ENCODE measurements around the gene VCL. TPM values are rescaled to one million over a fixed set of nuclear protein-coding genes. Genes with fewer than 3 reads are reported as not detected.

The VCL gene
- total and polyA plus RNA-seq, 4 donors, result 4.3 to 37.8 (median 17.3) TPM

DNA sequence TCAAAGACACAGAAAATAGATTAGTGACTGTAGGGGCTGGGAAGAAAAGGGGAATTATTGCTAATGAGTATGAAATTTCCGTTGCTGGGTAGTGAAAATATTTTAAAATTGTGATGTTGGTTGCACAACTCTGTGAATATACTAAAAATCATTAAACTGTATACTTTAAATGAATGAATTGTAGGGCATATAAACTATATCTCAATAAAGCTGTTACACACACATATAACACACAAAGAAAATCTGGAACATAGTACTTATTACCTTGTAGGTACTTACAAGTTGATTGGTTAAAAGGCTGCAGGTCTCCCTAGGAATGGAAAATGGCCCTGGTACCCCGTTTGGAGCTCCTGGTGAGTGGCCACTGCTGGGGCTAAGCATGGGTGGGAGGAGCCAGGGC is 27.1 kb upstream of the VCL start (continued):
- TF ChIP-seq, protein P1, sequence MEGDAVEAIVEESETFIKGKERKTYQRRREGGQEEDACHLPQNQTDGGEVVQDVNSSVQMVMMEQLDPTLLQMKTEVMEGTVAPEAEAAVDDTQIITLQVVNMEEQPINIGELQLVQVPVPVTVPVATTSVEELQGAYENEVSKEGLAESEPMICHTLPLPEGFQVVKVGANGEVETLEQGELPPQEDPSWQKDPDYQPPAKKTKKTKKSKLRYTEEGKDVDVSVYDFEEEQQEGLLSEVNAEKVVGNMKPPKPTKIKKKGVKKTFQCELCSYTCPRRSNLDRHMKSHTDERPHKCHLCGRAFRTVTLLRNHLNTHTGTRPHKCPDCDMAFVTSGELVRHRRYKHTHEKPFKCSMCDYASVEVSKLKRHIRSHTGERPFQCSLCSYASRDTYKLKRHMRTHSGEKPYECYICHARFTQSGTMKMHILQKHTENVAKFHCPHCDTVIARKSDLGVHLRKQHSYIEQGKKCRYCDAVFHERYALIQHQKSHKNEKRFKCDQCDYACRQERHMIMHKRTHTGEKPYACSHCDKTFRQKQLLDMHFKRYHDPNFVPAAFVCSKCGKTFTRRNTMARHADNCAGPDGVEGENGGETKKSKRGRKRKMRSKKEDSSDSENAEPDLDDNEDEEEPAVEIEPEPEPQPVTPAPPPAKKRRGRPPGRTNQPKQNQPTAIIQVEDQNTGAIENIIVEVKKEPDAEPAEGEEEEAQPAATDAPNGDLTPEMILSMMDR (IDR thresholded peaks at IDR 0.05; ENCODE audit: low read depth, low read length, missing input control), result no peak

DNA sequence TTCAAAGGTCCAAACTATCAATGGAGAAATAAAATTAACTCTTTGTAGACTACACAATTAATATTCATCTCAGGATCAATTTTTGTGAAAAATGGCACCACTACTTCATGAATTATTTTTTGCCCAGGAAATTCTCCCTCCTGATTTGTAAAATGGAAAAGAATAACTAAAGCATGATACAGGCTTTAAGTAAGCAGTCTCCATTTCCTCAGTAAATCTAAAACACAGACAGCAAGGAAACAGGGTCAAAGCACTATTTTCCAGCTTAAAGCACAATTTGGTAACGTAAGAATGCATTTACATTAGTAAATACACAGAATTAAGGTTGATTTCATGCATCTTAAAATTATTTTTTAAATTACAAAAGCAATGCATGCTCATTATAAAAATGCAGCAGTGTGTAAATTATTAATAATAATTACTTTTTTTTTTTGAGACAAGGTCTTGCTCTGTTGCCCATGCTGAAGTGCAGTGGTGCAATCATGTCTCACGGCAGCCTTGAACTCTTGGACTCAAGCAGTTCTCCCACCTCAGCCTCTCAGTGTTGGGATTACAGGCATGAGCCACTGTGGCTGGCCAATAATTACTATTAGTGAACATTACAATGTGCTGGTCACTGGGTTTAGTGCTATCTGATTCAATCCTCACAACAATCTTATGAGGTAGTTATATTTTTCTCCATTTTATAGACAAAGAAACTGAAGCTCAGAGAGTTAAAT is 26.1 kb upstream of the VCL start:
- Histone ChIP-seq H3K27ac (ENCODE audit: low read depth in 1 of 2, low read length in 2 of 2) (no peak overlapping the region), H3K4me1 (ENCODE audit: control insufficient read depth in 4 of 4, insufficient read depth in 4 of 4, low read length in 3 of 4) (no peaks in the 10 kb centered on the region), H3K27me3 (ENCODE audit: control insufficient read depth in 4 of 4, insufficient read depth in 4 of 4, low read length in 3 of 4) (no peaks in the 10 kb centered on the region), H3K9ac (ENCODE audit: low read depth in 1 of 2, low read length in 2 of 2) (no peak overlapping the region), H3K36me3 (ENCODE audit: control insufficient read depth in 4 of 4, insufficient read depth in 3 of 4, low read depth in 1 of 4, low read length in 3 of 4) (no peaks in the 10 kb centered on the region), H3K9me3 (ENCODE audit: control insufficient read depth in 4 of 4, low read length in 3 of 4) (no peaks in the 10 kb centered on the region), H3K4me3 (ENCODE audit: low read depth in 1 of 3, low read length in 3 of 3) (no peak overlapping the region)
- no peak for DNase-seq (ENCODE audit: low spot score)
- WGBS, result 80% methylated on average over 2 of the region's 2 CpGs
- TF ChIP-seq GABPA (IDR thresholded peaks at IDR 0.05 in 1 of 2, conservative IDR thresholded peaks at IDR 0.05 in 1 of 2), result no peak
- no peak for TF ChIP-seq JUND (IDR thresholded peaks at IDR 0.05)
- TF ChIP-seq RAD21 (IDR thresholded peaks at IDR 0.05), result no peak
- TF ChIP-seq, protein P2, sequence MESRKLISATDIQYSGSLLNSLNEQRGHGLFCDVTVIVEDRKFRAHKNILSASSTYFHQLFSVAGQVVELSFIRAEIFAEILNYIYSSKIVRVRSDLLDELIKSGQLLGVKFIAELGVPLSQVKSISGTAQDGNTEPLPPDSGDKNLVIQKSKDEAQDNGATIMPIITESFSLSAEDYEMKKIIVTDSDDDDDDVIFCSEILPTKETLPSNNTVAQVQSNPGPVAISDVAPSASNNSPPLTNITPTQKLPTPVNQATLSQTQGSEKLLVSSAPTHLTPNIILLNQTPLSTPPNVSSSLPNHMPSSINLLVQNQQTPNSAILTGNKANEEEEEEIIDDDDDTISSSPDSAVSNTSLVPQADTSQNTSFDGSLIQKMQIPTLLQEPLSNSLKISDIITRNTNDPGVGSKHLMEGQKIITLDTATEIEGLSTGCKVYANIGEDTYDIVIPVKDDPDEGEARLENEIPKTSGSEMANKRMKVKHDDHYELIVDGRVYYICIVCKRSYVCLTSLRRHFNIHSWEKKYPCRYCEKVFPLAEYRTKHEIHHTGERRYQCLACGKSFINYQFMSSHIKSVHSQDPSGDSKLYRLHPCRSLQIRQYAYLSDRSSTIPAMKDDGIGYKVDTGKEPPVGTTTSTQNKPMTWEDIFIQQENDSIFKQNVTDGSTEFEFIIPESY (IDR thresholded peaks at IDR 0.05), result no peak
- TF ChIP-seq, protein P3, sequence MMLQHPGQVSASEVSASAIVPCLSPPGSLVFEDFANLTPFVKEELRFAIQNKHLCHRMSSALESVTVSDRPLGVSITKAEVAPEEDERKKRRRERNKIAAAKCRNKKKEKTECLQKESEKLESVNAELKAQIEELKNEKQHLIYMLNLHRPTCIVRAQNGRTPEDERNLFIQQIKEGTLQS (IDR thresholded peaks at IDR 0.05), result no peak
- TF ChIP-seq FOXA1 (IDR thresholded peaks at IDR 0.05), result no peak
- TF ChIP-seq FOXA2 (IDR thresholded peaks at IDR 0.05), result no peak
- TF ChIP-seq HNF4G (IDR thresholded peaks at IDR 0.05), result no peak
- TF ChIP-seq TAF1 (conservative IDR thresholded peaks at IDR 0.05), result no peak
- no peak for TF ChIP-seq SP1 (IDR thresholded peaks at IDR 0.05)
- TF ChIP-seq, protein P4, sequence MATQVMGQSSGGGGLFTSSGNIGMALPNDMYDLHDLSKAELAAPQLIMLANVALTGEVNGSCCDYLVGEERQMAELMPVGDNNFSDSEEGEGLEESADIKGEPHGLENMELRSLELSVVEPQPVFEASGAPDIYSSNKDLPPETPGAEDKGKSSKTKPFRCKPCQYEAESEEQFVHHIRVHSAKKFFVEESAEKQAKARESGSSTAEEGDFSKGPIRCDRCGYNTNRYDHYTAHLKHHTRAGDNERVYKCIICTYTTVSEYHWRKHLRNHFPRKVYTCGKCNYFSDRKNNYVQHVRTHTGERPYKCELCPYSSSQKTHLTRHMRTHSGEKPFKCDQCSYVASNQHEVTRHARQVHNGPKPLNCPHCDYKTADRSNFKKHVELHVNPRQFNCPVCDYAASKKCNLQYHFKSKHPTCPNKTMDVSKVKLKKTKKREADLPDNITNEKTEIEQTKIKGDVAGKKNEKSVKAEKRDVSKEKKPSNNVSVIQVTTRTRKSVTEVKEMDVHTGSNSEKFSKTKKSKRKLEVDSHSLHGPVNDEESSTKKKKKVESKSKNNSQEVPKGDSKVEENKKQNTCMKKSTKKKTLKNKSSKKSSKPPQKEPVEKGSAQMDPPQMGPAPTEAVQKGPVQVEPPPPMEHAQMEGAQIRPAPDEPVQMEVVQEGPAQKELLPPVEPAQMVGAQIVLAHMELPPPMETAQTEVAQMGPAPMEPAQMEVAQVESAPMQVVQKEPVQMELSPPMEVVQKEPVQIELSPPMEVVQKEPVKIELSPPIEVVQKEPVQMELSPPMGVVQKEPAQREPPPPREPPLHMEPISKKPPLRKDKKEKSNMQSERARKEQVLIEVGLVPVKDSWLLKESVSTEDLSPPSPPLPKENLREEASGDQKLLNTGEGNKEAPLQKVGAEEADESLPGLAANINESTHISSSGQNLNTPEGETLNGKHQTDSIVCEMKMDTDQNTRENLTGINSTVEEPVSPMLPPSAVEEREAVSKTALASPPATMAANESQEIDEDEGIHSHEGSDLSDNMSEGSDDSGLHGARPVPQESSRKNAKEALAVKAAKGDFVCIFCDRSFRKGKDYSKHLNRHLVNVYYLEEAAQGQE (IDR thresholded peaks at IDR 0.05), result no peak
- TF ChIP-seq EGR1 (IDR thresholded peaks at IDR 0.05; ENCODE audit: low read depth in 2 of 2), result no peak
- no peak for TF ChIP-seq NR2F2 (IDR thresholded peaks at IDR 0.05)
